ENCODE data around the gene ZNF609.

The ZNF609 gene

DNA sequence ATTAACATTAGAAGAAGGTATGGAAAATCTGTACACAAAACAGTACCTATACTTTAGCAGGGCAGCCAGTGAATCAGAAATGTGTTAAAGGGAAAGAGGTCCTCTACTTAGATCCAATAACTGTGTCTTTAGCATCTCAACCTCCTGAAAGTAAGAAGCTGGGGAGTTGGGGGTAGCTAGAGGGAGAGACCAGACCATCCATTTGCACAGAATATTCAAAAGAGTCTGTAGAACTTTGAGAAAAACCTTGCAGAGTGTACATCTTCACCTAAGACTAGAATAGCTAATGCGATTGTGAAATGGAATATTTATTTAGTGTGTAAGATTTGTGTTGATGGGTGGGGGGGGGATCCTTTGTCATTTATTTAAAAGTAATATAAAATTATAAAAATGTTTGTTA is 190.2 kb downstream of the ZNF609 start:
- no peak overlapping the region for H3K9ac ChIP-seq (ENCODE audit: low read length)
- H3K9me3 ChIP-seq (ENCODE audit: low read length), result no peaks in the 10 kb centered on the region
- H3K4me3 ChIP-seq (ENCODE audit: low read depth in 1 of 2, low read length in 2 of 2), result no peak overlapping the region
- no peaks in the 10 kb centered on the region for H3K4me1 ChIP-seq (ENCODE audit: insufficient read depth, low read length)
- H3K36me3 ChIP-seq (ENCODE audit: insufficient read depth, low read length), result no peaks in the 10 kb centered on the region
- no peaks in the 10 kb centered on the region for H3K27me3 ChIP-seq (ENCODE audit: control insufficient read depth in 1 of 2, insufficient read depth in 2 of 2, low read length in 2 of 2)
- H3K27ac ChIP-seq (ENCODE audit: low read depth, low read length), result no peak overlapping the region

DNA sequence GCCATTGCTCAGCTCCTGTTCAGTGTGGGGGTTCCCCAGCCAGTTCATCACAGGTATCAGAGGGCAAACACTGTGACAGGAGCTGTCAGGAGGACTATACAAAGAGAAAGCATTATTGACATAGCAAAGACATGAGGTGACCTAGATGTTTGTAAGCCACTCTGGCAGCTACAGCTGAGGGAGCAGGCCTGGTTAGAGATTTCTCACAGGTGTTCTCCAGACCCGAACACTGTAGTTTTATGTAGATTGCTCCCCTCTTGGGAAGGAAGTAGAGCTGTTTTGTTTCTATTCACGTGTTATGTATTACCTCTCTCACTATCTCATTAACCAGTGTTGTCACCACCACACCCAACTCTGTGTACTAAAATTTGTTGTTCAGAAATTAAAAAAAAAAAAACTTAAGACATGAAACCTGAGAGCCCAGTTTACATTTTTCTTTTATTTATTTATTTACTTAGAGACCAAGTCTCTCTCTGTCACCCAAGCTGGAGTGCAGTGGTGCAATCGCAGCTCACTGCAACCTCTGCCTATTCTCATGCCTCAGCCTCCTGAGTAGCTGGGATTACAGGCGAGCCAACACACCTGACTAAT is 191.3 kb downstream of the ZNF609 start:
- no peaks in the 10 kb centered on the region for H3K36me3 ChIP-seq (ENCODE audit: insufficient read depth, low read length)
- no peaks in the 10 kb centered on the region for H3K4me1 ChIP-seq (ENCODE audit: insufficient read depth, low read length)
- no peaks in the 10 kb centered on the region for H3K27me3 ChIP-seq (ENCODE audit: control insufficient read depth in 1 of 2, insufficient read depth in 2 of 2, low read length in 2 of 2)
- H3K9ac ChIP-seq (ENCODE audit: low read length), result no peak overlapping the region
- no peaks in the 10 kb centered on the region for H3K9me3 ChIP-seq (ENCODE audit: low read length)
- H3K27ac ChIP-seq (ENCODE audit: low read depth, low read length), result no peak overlapping the region
- no peak overlapping the region for H3K4me3 ChIP-seq (ENCODE audit: low read depth in 1 of 2, low read length in 2 of 2)

DNA sequence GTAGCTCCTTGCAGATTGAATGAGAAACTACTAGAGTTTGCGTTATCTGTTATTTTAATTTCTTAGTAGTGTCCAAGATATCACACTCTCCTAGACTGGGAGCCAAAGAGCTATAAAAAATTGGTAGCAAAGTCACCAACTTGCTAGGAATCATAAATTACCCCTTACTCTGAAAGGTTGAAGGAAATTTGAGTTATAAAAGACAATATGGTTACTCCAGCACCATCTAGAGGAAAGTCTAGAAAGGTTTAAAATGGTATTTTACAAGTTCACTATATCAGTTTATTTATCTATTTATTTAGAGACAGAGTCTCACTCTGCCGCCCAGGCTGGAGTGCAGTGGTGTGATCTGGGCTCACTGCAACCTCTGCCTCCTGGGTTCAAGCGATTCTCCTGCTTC is 193.4 kb downstream of the ZNF609 start:
- no peak overlapping the region for H3K4me3 ChIP-seq (ENCODE audit: low read depth in 1 of 2, low read length in 2 of 2)
- H3K4me1 ChIP-seq (ENCODE audit: insufficient read depth, low read length), result no peaks in the 10 kb centered on the region
- H3K9ac ChIP-seq (ENCODE audit: low read length), result no peak overlapping the region
- H3K36me3 ChIP-seq (ENCODE audit: insufficient read depth, low read length), result no peaks in the 10 kb centered on the region
- H3K27me3 ChIP-seq (ENCODE audit: control insufficient read depth in 1 of 2, insufficient read depth in 2 of 2, low read length in 2 of 2), result no peaks in the 10 kb centered on the region
- H3K27ac ChIP-seq (ENCODE audit: low read depth, low read length), result no peak overlapping the region
- no peaks in the 10 kb centered on the region for H3K9me3 ChIP-seq (ENCODE audit: low read length)

GRCh38 chr15:64656508-64656907 is 196.1 kb downstream of the ZNF609 start:
- Histone ChIP-seq H3K4me1 (ENCODE audit: insufficient read depth, low read length) (peaks cover 4% of the 10 kb centered on the region), H3K4me3 (ENCODE audit: low read depth in 1 of 2, low read length in 2 of 2) (no peak overlapping the region), H3K27me3 (ENCODE audit: control insufficient read depth in 1 of 2, insufficient read depth in 2 of 2, low read length in 2 of 2) (no peaks in the 10 kb centered on the region), H3K9ac (ENCODE audit: low read length) (no peak overlapping the region), H3K27ac (ENCODE audit: low read depth, low read length) (no peak overlapping the region), H3K36me3 (ENCODE audit: insufficient read depth, low read length) (no peaks in the 10 kb centered on the region), H3K9me3 (ENCODE audit: low read length) (no peaks in the 10 kb centered on the region)

GRCh38 chr15:64665179-64665578 is 204.8 kb downstream of the ZNF609 start:
- no peak overlapping the region for H3K9ac ChIP-seq (ENCODE audit: low read length)
- peaks cover 14% of the 10 kb centered on the region for H3K4me1 ChIP-seq (ENCODE audit: insufficient read depth, low read length)
- no peaks in the 10 kb centered on the region for H3K36me3 ChIP-seq (ENCODE audit: insufficient read depth, low read length)
- no peak overlapping the region for H3K27ac ChIP-seq (ENCODE audit: low read depth, low read length)
- no peaks in the 10 kb centered on the region for H3K27me3 ChIP-seq (ENCODE audit: control insufficient read depth in 1 of 2, insufficient read depth in 2 of 2, low read length in 2 of 2)
- no peaks in the 10 kb centered on the region for H3K9me3 ChIP-seq (ENCODE audit: low read length)
- H3K4me3 ChIP-seq (ENCODE audit: low read depth in 1 of 2, low read length in 2 of 2), result no peak overlapping the region

DNA sequence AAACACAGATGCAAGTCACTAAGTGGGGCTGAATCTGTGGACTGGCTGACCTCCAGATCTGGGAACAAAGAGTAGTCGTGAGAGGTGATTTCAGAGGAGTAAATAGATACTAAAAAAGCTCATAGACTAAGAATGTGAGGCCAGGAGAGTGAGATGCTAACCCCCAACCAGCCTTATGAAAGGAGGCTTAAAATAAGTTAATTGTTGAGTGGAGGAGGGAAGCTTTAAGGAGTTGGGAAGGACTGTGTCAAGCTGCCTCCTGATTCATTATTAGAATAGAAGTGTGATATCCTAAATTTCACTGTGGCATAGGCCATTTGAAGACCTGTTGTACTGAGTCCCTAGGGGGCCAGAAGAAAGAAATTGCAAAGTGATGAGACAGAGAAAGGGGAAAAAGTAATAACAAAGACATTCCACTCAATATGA is 207.4 kb downstream of the ZNF609 start:
- Histone ChIP-seq H3K4me3 (ENCODE audit: low read depth in 1 of 2, low read length in 2 of 2) (no peak overlapping the region), H3K9ac (ENCODE audit: low read length) (no peak overlapping the region), H3K27me3 (ENCODE audit: control insufficient read depth in 1 of 2, insufficient read depth in 2 of 2, low read length in 2 of 2) (no peaks in the 10 kb centered on the region), H3K9me3 (ENCODE audit: low read length) (no peaks in the 10 kb centered on the region), H3K27ac (ENCODE audit: low read depth, low read length) (no peak overlapping the region), H3K36me3 (ENCODE audit: insufficient read depth, low read length) (no peaks in the 10 kb centered on the region), H3K4me1 (ENCODE audit: insufficient read depth, low read length) (peaks cover 12% of the 10 kb centered on the region)

GRCh38 chr15:64673866-64674265 is 213.5 kb downstream of the ZNF609 start:
- peaks cover 32% of the 10 kb centered on the region for H3K36me3 ChIP-seq (ENCODE audit: insufficient read depth, low read length)
- H3K9ac ChIP-seq (ENCODE audit: low read length), result no peak overlapping the region
- no peak overlapping the region for H3K27ac ChIP-seq (ENCODE audit: low read depth, low read length)
- no peaks in the 10 kb centered on the region for H3K9me3 ChIP-seq (ENCODE audit: low read length)
- no peaks in the 10 kb centered on the region for H3K27me3 ChIP-seq (ENCODE audit: control insufficient read depth in 1 of 2, insufficient read depth in 2 of 2, low read length in 2 of 2)
- H3K4me3 ChIP-seq (ENCODE audit: low read depth in 1 of 2, low read length in 2 of 2), result no peak overlapping the region
- H3K4me1 ChIP-seq (ENCODE audit: insufficient read depth, low read length), result no peaks in the 10 kb centered on the region

- no peak overlapping the region for H3K9ac ChIP-seq (ENCODE audit: low read length)
- no peak overlapping the region for H3K27ac ChIP-seq (ENCODE audit: low read depth, low read length)
- H3K4me1 ChIP-seq (ENCODE audit: insufficient read depth, low read length), result no peaks in the 10 kb centered on the region
- no peak overlapping the region for H3K4me3 ChIP-seq (ENCODE audit: low read depth in 1 of 2, low read length in 2 of 2)
- H3K36me3 ChIP-seq (ENCODE audit: insufficient read depth, low read length), result peaks cover 73% of the 10 kb centered on the region
- no peaks in the 10 kb centered on the region for H3K27me3 ChIP-seq (ENCODE audit: control insufficient read depth in 1 of 2, insufficient read depth in 2 of 2, low read length in 2 of 2)
- H3K9me3 ChIP-seq (ENCODE audit: low read length), result no peaks in the 10 kb centered on the region
Measured at GRCh38 chr15:64678126-64678819, 217.9 kb downstream of the ZNF609 start.

GRCh38 chr15:64680097-64680496 is 219.7 kb downstream of the ZNF609 start:
- peaks cover 71% of the 10 kb centered on the region for H3K36me3 ChIP-seq (ENCODE audit: insufficient read depth, low read length)
- no peaks in the 10 kb centered on the region for H3K4me1 ChIP-seq (ENCODE audit: insufficient read depth, low read length)
- no peaks in the 10 kb centered on the region for H3K9me3 ChIP-seq (ENCODE audit: low read length)
- no peak overlapping the region for H3K9ac ChIP-seq (ENCODE audit: low read length)
- H3K4me3 ChIP-seq (ENCODE audit: low read depth in 1 of 2, low read length in 2 of 2), result no peak overlapping the region
- no peaks in the 10 kb centered on the region for H3K27me3 ChIP-seq (ENCODE audit: control insufficient read depth in 1 of 2, insufficient read depth in 2 of 2, low read length in 2 of 2)
- H3K27ac ChIP-seq (ENCODE audit: low read depth, low read length), result no peak overlapping the region

DNA sequence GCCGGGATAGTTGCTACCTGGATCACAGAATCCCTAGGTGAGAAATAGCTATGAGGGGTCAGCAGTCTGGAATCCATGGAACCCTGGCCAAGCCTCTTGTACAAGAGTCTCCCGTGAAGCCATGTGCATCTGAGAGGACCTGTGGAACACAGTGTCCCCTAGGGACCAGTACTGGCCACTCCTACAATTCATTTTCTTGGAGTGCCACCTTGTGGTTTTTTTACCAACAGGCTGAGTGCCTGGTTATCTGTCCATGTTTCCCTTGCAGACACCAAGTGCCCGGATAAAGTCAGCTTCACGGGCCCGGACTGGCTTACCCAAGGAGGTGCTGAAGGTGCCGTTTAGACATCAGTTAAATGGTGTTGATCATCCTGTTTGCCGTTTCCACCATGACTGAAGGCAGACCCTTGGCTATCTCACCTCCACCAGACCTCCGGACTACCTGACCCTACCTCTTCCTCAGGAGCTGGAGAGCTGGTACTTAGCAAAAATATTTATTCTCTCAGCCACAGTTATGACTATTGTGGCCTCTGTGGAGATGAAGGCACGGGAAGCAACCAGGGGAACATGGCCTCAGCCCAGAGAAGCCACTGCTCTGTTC is 221.1 kb downstream of the ZNF609 start:
- Histone ChIP-seq H3K4me3 (ENCODE audit: low read depth in 1 of 2, low read length in 2 of 2) (no peak overlapping the region), H3K27ac (ENCODE audit: low read depth, low read length) (no peak overlapping the region), H3K9me3 (ENCODE audit: low read length) (no peaks in the 10 kb centered on the region), H3K4me1 (ENCODE audit: insufficient read depth, low read length) (no peaks in the 10 kb centered on the region), H3K36me3 (ENCODE audit: insufficient read depth, low read length) (peaks cover 61% of the 10 kb centered on the region), H3K27me3 (ENCODE audit: control insufficient read depth in 1 of 2, insufficient read depth in 2 of 2, low read length in 2 of 2) (no peaks in the 10 kb centered on the region), H3K9ac (ENCODE audit: low read length) (no peak overlapping the region)

DNA sequence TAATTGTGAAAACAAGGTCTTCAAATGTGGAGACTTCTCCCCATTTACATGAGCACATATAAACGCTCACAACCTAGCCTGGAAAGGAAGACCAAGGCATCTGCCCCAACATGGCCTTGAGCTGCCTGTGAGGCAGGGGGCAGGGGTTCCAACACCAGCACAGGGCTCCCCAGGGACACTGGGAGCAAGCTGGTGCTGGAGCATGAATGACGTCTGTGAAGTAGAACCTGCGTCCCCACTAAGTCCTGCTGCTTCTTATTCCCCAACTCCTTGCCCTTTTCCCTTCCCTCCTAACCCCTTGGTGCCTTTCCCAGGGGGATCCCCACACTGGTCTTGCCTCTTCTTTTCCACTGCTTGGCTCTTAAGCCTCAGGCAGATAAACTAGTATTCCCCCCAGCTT is 221.9 kb downstream of the ZNF609 start:
- H3K9me3 ChIP-seq (ENCODE audit: low read length), result no peaks in the 10 kb centered on the region
- H3K36me3 ChIP-seq (ENCODE audit: insufficient read depth, low read length), result peaks cover 64% of the 10 kb centered on the region
- no peak overlapping the region for H3K27ac ChIP-seq (ENCODE audit: low read depth, low read length)

DNA sequence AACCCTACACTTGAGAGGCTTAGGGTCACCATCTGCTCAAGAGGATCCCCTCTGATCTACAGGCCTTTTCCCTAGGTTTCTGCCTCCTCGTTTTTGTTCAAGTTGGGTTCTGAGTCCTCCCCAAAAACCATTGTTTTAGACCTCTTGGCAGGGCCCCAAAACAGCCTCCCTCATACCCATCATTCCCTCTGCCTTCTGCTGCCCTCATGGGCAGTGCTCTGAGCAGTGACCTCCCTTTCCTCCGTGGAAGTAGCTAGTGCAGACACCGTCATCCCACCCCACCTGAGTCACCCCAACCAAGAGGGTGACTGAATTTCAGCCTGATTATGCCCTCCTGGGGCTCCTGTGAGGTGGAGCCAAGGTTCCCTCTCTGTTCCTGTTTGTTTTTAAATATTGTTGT is 223.0 kb downstream of the ZNF609 start:
- Histone ChIP-seq H3K9ac (ENCODE audit: low read length) (no peak overlapping the region), H3K27ac (ENCODE audit: low read depth, low read length) (no peak overlapping the region)

More for the DNA sequence above, 221.9 kb downstream of the ZNF609 start:
- H3K27me3 ChIP-seq (ENCODE audit: control insufficient read depth in 1 of 2, insufficient read depth in 2 of 2, low read length in 2 of 2), result no peaks in the 10 kb centered on the region
- H3K9ac ChIP-seq (ENCODE audit: low read length), result no peak overlapping the region
- H3K4me1 ChIP-seq (ENCODE audit: insufficient read depth, low read length), result peaks cover under 1% of the 10 kb centered on the region
- no peak overlapping the region for H3K4me3 ChIP-seq (ENCODE audit: low read depth in 1 of 2, low read length in 2 of 2)

More for the DNA sequence above, 223.0 kb downstream of the ZNF609 start:
- H3K27me3 ChIP-seq (ENCODE audit: control insufficient read depth in 1 of 2, insufficient read depth in 2 of 2, low read length in 2 of 2), result no peaks in the 10 kb centered on the region
- no peak overlapping the region for H3K4me3 ChIP-seq (ENCODE audit: low read depth in 1 of 2, low read length in 2 of 2)
- no peaks in the 10 kb centered on the region for H3K9me3 ChIP-seq (ENCODE audit: low read length)
- H3K36me3 ChIP-seq (ENCODE audit: insufficient read depth, low read length), result peaks cover 68% of the 10 kb centered on the region
- peaks cover 7% of the 10 kb centered on the region for H3K4me1 ChIP-seq (ENCODE audit: insufficient read depth, low read length)

Data from muscle layer of colon (tissue), 2 donors.